A673 (cell line): Measurements from ENCODE around the gene OR8B8.

Source experiments
- CTCF ChIP-seq: fragments of 300-800, 200-600 bp; sonication (generic); conservative IDR thresholded peaks from 2 replicates; pipeline ENCODE4 v1.5.1; 2017; ENCODE audit warnings: low read depth, mild to moderate bottlenecking, antibody characterized with exemption, low read length, moderate library complexity, mixed read lengths
- EZH2 ChIP-seq: fragments of 200-600 bp; sonication (generic); IDR thresholded peaks from 2 replicates; pipeline ENCODE4 v1.6.1; 2017; ENCODE audit warnings: borderline replicate concordance, low read depth, mild to moderate bottlenecking, mixed read lengths, antibody characterized with exemption, low read length; ENCODE audit not compliant: poor library complexity, severe bottlenecking

DNA sequence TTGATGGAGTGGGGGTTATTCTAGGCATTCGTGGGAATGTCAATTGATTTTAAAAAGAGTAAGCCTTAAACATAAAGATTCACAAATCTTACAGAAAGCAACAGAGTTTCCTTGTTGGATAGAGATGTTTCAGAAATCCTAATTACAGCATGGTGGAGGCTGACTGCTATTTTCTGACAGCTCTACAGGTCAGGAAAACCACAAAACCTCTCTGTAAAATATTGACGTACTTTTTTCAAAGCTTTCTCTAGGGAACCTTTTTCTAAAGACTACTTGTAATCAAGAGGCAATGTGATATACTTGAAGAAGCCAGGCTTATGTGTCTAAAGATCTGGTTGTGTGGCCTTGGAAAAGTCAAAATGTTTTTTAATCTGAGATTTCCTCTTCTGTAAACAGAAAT lies 9.1 kb upstream of the OR8B8 start:
- TF ChIP-seq CTCF (no peak), EZH2 (no peak)
